ENCODE data around the gene RAB39A. TPM values are rescaled to one million over a fixed set of nuclear protein-coding genes. Genes with fewer than 3 reads are reported as not detected.

RAB39A gene
- total RNA-seq, 1 donor from 2014 or later = 0.58 TPM

Other genes with a start within 250 kb of the RAB39A start
- gene SLN, start 216.4 kb upstream of the RAB39A start, total RNA-seq = not detected
- 0.78 TPM for gene SLC35F2, start 69.7 kb upstream of the RAB39A start, total RNA-seq
- 19.1 TPM for gene CUL5, start 80.5 kb downstream of the RAB39A start, total RNA-seq
- 373 TPM for gene ACAT1, start 193.1 kb downstream of the RAB39A start, total RNA-seq